ENCODE results near the gene PLIN5.

The PLIN5 gene

DNA sequence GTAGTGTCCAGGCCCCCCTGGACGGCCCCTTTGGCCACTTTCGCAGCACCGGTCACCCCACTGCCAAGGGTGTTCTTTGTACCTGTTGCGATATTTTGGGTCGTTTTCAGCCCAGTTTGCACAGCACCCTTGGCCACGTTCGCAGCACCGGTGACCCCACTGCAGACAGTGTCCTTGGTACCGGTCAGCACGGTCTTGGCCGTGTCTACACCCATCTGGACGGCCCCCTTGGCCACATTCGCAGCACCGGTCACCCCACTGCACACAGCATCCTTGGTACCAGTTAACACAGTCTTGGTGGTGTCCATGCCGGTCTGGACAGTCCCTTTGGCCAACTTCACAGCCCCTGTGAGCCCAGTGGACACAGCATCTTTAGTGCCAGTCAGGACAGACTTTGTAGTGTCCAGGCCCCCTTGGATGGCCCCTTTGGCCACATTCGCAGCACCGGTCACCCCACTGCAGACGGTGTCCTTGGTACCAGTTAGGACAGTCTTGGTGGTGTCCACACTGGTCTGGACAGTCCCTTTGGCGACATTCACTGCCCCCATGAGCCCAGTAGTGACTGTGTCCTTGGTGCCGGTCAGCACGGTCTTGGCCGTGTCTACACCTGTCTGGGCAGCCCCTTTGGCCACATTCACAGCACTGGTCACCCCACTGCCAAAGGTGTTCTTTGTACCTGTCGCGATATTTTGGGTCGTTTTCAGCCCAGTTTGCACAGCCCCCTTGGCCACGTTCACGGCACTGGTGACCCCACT lies 23.5 kb downstream of the PLIN5 start:
- no peak overlapping the region for H3K4me3 ChIP-seq (ENCODE audit: low read length)
- no peak for TF ChIP-seq CTCF (conservative IDR thresholded peaks at IDR 0.05; ENCODE audit: low read depth, low read length)
- DNase-seq (ENCODE audit: low read depth), result no peak

GRCh38 chr19:4510435-4511255 lies 24.4 kb downstream of the PLIN5 start:
- TF ChIP-seq CTCF (conservative IDR thresholded peaks at IDR 0.05; ENCODE audit: low read depth, low read length), result no peak
- H3K4me3 ChIP-seq (ENCODE audit: low read length), result no peak overlapping the region
- no peak for DNase-seq (ENCODE audit: low read depth)

DNA sequence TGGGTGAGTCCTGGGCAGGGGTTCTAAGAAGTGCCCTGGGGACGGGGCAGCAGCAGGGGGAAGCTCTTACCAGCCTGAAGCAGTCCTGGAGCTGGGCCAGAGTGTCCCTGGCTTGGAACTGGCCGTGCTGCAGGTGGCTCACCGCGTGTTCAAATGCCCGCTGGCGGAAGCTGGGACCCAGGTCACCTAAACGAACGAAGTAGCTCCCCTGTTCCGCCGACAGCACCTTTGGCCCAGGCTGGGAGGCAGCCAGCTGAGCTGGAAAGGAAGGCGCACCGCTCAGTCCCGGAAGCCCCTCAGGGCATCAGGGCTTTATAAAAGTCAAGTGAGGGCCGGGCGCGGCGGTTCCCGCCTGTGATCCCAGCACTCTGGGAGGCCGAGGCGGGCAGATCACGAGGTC lies 26.3 kb downstream of the PLIN5 start:
- no peak for TF ChIP-seq CTCF (conservative IDR thresholded peaks at IDR 0.05; ENCODE audit: low read depth, low read length)
- DNase-seq (ENCODE audit: low read depth), result no peak
- H3K4me3 ChIP-seq (ENCODE audit: low read length), result no peak overlapping the region

DNA sequence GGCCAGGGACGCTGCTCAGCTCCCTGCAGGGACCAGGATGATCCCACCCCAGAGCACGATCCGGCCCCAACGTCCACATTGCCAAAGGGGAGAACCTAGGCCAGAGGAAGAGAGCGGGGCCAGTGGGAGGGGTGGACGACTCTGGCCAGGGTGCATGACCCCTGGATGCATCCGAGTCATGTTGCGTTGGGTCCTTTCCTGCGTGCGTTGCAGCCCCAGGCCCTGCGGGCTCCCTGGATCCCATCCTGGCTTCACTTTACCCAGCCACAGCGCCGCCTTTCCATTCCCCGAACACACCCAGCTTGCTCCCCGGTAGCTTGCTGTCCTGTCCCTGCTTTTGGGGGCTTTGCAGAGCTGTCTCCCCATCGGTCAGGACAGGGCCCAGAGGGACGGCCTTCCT lies 27.2 kb downstream of the PLIN5 start:
- no peak for TF ChIP-seq CTCF (conservative IDR thresholded peaks at IDR 0.05; ENCODE audit: low read depth, low read length)
- no peak overlapping the region for H3K4me3 ChIP-seq (ENCODE audit: low read length)
- no peak for DNase-seq (ENCODE audit: low read depth)

GRCh38 chr19:4507150-4507452 lies 27.9 kb downstream of the PLIN5 start:
- H3K4me3 ChIP-seq (ENCODE audit: low read length), result no peak overlapping the region
- no peak for TF ChIP-seq CTCF (conservative IDR thresholded peaks at IDR 0.05; ENCODE audit: low read depth, low read length)
- DNase-seq (ENCODE audit: low read depth), result no peak

DNA sequence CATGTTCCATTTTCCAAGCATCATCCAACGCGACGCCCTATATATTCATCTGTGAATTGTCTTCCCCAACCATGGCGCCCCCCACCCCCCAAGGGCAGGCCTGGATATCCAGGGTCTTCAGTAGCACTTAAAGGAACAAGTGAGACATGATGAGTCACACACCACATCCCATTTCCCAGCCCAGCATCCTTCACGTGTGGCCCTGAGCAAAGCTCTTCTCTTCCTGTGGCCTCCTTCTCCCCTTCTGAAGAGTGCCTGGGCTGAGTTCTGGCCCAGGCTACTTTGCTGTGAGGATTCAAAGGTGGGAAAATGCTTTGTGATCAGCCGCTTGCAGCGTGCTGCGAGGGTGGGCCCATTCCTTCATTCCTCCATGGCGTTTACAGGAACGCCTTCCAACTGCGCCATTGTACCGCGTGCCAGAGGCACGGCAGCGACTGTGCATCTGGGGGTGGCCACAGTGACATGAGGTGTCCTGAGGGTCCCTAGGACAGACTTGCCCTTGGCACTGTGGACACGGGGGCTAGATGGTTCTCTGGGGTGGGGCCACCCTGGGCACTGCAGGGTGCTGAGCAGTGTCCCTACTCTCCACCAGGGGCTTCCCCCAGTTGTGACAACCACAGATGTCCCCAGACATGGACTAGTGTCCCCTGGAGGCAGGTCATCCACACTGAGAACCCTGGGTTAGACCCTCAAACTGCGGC lies 28.4 kb downstream of the PLIN5 start:
- no peak for TF ChIP-seq CTCF (conservative IDR thresholded peaks at IDR 0.05; ENCODE audit: low read depth, low read length)
- H3K4me3 ChIP-seq (ENCODE audit: low read length), result no peak overlapping the region
- no peak for DNase-seq (ENCODE audit: low read depth)

Data from retinal pigment epithelial cell (primary cell).